GM23248 (cell line): ENCODE data around the gene STX8.

Experiments
- EZH2 ChIP-seq: fragments of 200-600 bp; sonication (generic); IDR thresholded peaks from 2 replicates; pipeline ENCODE4 v1.6.1; 2018; ENCODE audit warnings: antibody characterized with exemption, mild to moderate bottlenecking; ENCODE audit not compliant: insufficient read depth, poor library complexity, severe bottlenecking
- EZH2phosphoT487 ChIP-seq: fragments of 200-600 bp; sonication (generic); IDR thresholded peaks from 2 replicates; pipeline ENCODE4 v1.6.1; 2018; ENCODE audit warnings: antibody characterized with exemption, moderate library complexity, mild to moderate bottlenecking, low read depth; ENCODE audit not compliant: insufficient read depth

DNA sequence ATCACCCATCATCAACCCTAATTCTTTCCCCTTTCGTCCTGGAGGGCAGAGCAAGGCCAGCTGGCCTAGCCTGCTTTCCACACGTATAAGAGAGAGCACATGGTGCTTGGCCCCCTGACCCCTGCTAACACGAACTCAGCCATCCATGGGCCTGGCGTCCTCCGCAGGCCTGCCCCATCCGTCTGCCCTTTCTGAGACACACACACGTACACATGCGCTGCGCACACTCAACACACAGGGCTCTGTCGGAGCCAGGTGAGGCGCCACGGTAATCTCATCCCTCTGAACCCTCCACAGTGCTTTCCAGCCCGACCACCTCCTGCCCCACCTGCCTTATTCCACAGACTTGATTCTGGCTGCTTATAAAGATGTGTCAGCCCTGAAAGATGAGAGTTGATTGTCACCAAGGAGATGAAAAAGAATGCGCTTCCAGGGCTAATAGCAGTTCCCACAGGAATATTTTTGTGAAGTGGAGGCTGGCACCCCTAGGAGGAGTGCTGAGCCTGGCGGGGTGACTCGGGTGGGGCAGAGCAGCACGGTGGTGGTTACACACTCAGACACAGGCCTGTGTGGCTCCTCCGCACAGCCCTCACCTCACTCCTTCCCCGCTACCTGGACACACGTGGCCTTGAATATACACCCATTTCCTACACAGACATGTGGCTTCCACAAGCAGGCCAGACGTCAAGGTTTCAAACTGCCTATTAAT, 326.2 kb downstream of the STX8 start:
- TF ChIP-seq EZH2: no peak
- TF ChIP-seq EZH2phosphoT487: no peak
